ENCODE data around the gene CHD1L. TPM values are rescaled to one million over a fixed set of nuclear protein-coding genes. Genes with fewer than 3 reads are reported as not detected.

The CHD1L gene
- polyA plus RNA-seq, 1 donor (not counting 4 experiments of a cell fraction or from before 2014, with no cell fraction given): 49.2 TPM

- Histone ChIP-seq H3K9me3 (ENCODE audit: control insufficient read depth, low read depth, low read length) (no peaks in the 10 kb centered on the region), H3K4me2 (ENCODE audit: control insufficient read depth, extremely low read depth, insufficient read depth, low read depth, low read length) (no peak overlapping the region), H3K79me2 (ENCODE audit: control insufficient read depth, insufficient read depth, low read length) (no peaks in the 10 kb centered on the region), H3K9me1 (ENCODE audit: control insufficient read depth, extremely low read depth, insufficient read depth, low read length) (no peaks in the 10 kb centered on the region), H3K4me1 (ENCODE audit: control insufficient read depth, extremely low read depth, insufficient read depth, low read length) (peaks cover 3% of the 10 kb centered on the region), H4K20me1 (ENCODE audit: control insufficient read depth, extremely low read depth, insufficient read depth, low read length) (no peaks in the 10 kb centered on the region), H3K27me3 (ENCODE audit: control insufficient read depth, extremely low read depth, insufficient read depth, low read length) (no peaks in the 10 kb centered on the region), H2AFZ (ENCODE audit: control insufficient read depth, low read length) (no peak overlapping the region), H3K4me3 (ENCODE audit: control insufficient read depth in 2 of 3, extremely low read depth in 1 of 3, insufficient read depth in 2 of 3, low read depth in 1 of 3, low read length in 3 of 3) (no peak overlapping the region), H3K9ac (ENCODE audit: control insufficient read depth, extremely low read depth, insufficient read depth, low read length) (no peak overlapping the region), H3K36me3 (ENCODE audit: control insufficient read depth in 2 of 2, extremely low read depth in 1 of 2, insufficient read depth in 2 of 2, low read length in 2 of 2) (peaks cover 15 to 39% of the 10 kb centered on the region in 2 experiments), H3K27ac (ENCODE audit: control insufficient read depth, insufficient read depth, low read length) (peak overlapping the region; percentile 73)
- DNase-seq (ENCODE audit: low read depth, low spot score) (no peak), FAIRE-seq (no peak)
- dilution Hi-C loops (cut with MboI; ENCODE audit: extremely low pct_ligation_motif_present, low sequenced_read_pairs): no loop called here
- TF ChIP-seq EZH2 (IDR thresholded peaks at IDR 0.05; ENCODE audit: low read length) (no peak), CTCF (optimal IDR thresholded peaks at IDR 0.05 in 1 of 3, IDR thresholded peaks at IDR 0.05 in 1 of 3, conservative IDR thresholded peaks at IDR 0.05 in 1 of 3; ENCODE audit: extremely low read depth in 1 of 3, insufficient read depth in 2 of 3, low read length in 3 of 3) (no peak)
Observed at GRCh38 chr1:147292012-147292411, 49.5 kb downstream of the CHD1L start.

DNA sequence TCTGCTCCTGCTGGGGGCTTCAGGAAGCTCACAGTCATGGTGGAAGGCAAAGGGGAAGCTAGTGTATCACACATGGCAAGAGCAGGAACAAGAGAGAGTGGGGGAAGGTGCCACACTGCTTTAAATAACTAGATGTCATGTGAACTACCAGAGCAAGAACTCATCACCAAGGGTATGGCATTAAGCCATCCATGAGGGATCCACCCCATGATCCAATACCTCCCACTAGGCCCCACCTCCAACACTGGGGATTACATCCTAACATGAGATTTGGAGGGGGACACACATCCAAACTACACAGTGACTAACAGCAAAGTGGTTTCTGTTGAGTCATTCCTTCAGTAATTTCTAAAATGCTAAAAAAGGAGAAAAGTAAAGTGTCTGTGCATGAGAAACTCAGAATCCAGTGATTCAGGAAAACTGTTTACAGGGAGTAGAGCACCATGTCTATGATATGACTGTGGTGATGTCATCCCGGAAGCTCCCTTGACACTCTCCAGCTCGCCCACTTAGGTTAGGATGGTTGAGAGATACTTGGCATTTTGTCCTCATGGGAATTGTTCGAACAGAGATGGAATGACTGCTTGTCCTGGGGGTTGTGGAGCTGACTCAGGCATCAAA lies 50.3 kb downstream of the CHD1L start:
- H3K9me3 ChIP-seq (ENCODE audit: control insufficient read depth, low read depth, low read length): no peaks in the 10 kb centered on the region
- FAIRE-seq (no peak), DNase-seq (ENCODE audit: low read depth, low spot score) (no peak)
- dilution Hi-C loops (cut with MboI; ENCODE audit: extremely low pct_ligation_motif_present, low sequenced_read_pairs): no loop called here
- no peaks in the 10 kb centered on the region for H4K20me1 ChIP-seq (ENCODE audit: control insufficient read depth, extremely low read depth, insufficient read depth, low read length)
- no peaks in the 10 kb centered on the region for H3K9me1 ChIP-seq (ENCODE audit: control insufficient read depth, extremely low read depth, insufficient read depth, low read length)
- no peaks in the 10 kb centered on the region for H3K79me2 ChIP-seq (ENCODE audit: control insufficient read depth, insufficient read depth, low read length)
- H3K4me2 ChIP-seq (ENCODE audit: control insufficient read depth, extremely low read depth, insufficient read depth, low read depth, low read length): no peak overlapping the region
- no peaks in the 10 kb centered on the region for H3K27me3 ChIP-seq (ENCODE audit: control insufficient read depth, extremely low read depth, insufficient read depth, low read length)
- H3K4me3 ChIP-seq (ENCODE audit: control insufficient read depth in 2 of 3, extremely low read depth in 1 of 3, insufficient read depth in 2 of 3, low read depth in 1 of 3, low read length in 3 of 3): no peak overlapping the region
- H3K9ac ChIP-seq (ENCODE audit: control insufficient read depth, extremely low read depth, insufficient read depth, low read length): no peak overlapping the region
- peaks cover 3% of the 10 kb centered on the region for H3K4me1 ChIP-seq (ENCODE audit: control insufficient read depth, extremely low read depth, insufficient read depth, low read length)
- H3K27ac ChIP-seq (ENCODE audit: control insufficient read depth, insufficient read depth, low read length): peak overlapping the region; percentile 73
- peaks cover 16 to 40% of the 10 kb centered on the region in 2 experiments for H3K36me3 ChIP-seq (ENCODE audit: control insufficient read depth in 2 of 2, extremely low read depth in 1 of 2, insufficient read depth in 2 of 2, low read length in 2 of 2)
- H2AFZ ChIP-seq (ENCODE audit: control insufficient read depth, low read length): no peak overlapping the region
- TF ChIP-seq CTCF (optimal IDR thresholded peaks at IDR 0.05 in 1 of 3, IDR thresholded peaks at IDR 0.05 in 1 of 3, conservative IDR thresholded peaks at IDR 0.05 in 1 of 3; ENCODE audit: extremely low read depth in 1 of 3, insufficient read depth in 2 of 3, low read length in 3 of 3) (no peak), EZH2 (IDR thresholded peaks at IDR 0.05; ENCODE audit: low read length) (no peak)
